Fibroblast of pulmonary artery (primary cell): ENCODE measurements around the gene RUFY2.

Experiments used
- DNase-seq: peaks from one replicate; pipeline ENCODE4 v3.0.0-alpha.2; 2010; ENCODE audit warnings: low read depth
- H3K4me3 ChIP-seq: replicated peaks from 2 replicates; pipeline ENCODE4 v1.5.1; 2011; ENCODE audit warnings: low read depth, mild to moderate bottlenecking, control low read depth, low read length, moderate library complexity
- CTCF ChIP-seq: IDR thresholded peaks from 2 replicates; pipeline ENCODE4 v1.5.1; 2011; ENCODE audit warnings: mild to moderate bottlenecking, control low read depth, low read length, inconsistent platforms; ENCODE audit errors: missing control alignments

Gene RUFY2

DNA sequence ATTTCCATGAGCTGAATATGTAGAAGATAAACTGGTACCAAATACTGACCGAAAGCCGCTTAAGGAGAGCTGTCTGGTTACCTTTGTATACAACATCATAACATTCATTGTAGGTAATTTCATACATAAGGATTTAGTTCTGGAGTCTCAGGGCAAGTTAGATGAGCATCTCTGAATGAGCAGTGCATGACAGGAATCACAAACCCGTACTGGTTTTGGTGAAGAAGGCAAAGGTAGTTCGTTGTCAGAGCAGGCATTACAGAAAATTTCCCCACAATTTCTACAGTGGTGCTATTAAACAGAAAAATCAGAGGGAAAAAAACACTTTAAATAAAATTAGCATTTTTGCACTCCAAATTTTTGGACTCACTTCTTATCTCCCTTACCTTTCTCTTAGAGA is 61.5 kb downstream of the RUFY2 start:
- H3K4me3 ChIP-seq = no peak overlapping the region
- no peak for DNase-seq
- TF ChIP-seq CTCF = no peak

DNA sequence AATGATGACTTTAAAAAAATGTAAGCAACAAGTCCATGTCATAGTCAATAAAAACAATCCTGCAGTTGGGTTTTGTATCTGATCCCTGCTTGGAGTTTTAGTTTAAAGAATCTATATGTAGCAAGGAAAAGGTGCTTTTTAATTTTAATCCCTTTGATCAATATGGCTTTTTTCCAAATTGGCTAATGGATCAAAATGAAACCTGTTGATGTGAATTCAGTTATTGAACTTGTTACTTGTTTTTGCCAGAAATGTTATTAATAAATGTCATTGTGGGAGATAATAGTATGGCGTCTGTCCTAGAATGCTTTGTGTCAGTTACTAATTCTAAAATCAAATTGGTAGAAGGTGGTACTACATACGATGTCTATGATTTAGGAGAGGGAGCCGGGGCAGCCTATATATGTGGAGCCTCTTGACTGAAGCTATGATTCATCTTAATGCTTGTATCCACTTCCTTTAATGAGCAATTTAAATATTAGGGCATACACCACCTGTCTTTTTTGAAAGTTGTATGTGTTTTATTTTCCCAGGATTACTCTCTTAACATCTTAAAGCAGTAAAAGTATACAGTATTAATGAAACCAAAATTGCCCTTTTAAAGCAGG is 64.1 kb downstream of the RUFY2 start:
- TF ChIP-seq CTCF = no peak
- H3K4me3 ChIP-seq = no peak overlapping the region
- DNase-seq = no peak

DNA sequence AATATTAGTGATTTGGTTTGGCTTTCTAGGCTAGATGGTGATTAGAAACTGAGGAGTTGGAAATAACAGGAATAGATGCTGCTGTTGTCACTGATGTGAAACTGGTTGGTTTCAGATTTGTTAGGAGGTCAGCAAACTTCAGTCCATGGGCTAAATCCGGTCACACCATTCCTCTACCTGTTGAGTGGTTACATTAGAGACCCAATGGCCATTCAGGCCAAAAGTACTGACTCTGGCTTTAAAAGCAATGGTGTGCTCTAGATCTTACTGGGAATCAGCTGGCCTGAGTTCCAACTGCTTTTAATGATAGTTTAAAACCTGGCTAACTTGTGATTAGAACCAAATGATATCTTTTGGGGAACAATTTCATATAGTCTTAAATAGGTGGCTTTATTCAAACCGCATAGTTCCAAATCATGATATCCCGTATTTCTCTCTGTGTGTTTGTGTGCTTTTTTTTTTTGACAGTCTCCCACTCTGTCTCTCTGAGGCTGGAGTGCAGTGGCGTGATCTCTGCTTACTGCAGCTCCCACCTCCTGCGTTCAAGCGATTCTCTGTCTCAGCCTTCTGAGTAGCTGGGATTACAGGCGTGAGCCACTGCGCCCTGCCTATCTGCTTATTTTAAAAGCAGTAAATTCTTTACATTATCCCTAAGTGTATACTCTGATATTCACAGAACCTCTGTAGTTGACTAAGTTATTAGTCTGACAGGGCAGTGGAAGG is 66.6 kb downstream of the RUFY2 start:
- no peak for DNase-seq
- no peak for TF ChIP-seq CTCF
- no peak overlapping the region for H3K4me3 ChIP-seq

DNA sequence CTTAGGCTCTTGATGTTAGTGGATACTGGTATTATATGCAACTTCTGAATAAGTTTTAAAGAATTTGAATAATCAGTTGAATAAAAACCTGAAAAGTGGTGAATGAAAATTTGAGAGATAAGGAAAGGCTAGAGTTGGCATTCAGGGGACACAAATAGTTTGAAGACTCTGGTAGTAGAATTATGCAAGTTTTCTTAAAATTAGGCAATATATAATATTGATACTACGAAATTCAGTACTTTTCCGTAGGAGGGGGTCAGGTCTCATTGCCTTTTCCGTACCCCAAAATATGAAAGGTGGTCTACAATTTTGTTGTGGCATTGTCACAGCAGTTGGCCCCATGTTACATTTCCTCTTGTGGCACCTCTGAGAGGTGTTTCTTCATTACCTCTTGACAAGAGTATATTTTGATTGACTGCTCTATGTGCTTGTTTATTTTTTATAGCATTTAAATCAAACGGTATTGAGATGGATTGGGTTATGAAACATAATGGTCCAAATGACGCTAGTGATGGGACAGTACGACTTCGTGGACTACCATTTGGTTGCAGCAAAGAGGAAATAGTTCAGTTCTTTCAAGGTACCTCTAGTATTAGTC is 70.2 kb downstream of the RUFY2 start:
- DNase-seq = no peak
- no peak for TF ChIP-seq CTCF
- peak overlapping the region; percentile 10 for H3K4me3 ChIP-seq

DNA sequence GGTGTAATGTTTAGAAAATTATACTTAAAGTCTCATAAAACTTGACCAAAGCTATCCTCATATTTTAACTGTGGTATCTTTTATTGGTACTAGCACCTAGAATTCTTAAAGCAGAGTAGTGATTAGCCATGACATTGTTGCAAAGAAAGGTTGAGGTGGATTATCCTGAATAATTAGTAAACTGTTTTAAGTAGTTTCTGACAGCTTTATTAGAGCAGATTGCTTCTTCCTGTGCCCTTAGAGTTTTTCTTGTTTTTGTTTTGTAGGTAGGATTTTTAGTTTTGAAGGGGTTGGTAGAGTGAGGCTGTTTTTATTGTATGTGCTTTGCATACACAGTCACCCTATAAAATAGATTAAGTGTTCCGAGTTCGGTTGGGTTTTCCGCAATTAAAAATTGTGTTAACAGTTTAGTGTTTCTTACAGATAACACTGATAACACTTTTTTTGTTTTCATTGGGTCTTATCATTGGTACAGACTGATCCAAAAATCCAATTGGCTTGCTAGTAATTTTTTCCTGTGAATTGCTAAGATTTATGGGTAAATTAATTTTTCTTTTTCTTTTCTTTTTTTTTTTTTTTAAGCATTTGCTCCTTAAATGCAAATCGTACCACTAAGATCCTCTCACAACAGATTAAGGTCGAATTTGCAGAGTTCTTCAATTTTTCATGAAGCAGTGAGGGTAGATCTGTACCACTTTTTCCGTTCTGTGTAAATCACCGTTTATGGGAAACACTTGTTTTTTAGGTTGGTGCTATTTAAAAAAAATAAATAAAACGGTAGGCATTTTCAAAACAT is 72.2 kb downstream of the RUFY2 start:
- no peak for TF ChIP-seq CTCF
- DNase-seq = no peak
- H3K4me3 ChIP-seq = peak overlapping the region; percentile 87

DNA sequence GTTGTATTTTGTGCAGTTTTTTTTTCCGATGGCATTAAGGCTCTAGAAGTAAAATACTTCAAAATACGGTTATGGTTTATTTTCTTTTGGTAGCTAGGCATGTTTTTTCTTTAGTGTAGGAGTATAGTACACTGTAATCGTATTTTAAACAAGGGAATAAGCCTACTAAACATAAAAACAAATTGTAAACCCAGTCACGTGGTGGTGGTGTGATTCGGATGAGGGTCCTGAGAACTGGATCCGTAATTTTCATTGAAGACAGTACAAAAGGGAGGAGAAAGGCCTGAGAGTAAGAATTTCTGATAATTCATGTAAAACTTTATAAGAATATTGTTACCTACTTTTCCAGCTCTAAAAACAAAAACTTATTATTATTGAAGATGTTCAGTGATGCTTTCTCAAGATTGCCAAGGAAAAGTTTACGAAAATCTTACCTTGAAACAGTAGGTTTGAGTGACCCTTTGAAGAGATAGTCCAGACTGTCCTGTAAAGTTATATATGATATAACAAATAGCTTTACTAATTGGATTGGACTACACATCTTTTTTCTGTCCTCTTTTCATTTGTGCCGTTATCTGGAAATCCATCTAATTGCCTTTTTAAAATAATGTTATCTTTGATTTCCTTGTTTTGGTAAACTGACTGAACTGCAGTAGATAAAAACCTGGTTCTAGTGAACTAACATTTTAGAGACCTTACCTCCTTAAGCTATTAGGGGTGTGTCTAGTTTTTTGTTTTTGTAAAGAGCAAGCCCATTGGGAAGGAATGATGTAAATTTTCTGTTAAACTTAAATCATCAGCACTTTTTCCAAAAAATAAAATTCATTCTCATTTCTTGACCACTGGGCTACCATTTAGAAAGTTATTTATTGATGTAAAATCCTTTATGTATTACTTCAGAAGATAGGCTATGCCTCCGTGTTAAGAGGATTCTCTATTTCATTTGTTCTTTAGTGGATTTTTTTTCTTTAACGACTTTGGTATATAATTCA is 73.3 kb downstream of the RUFY2 start:
- DNase-seq = no peak
- TF ChIP-seq CTCF = no peak
- H3K4me3 ChIP-seq = peak overlapping the region; percentile 87
